Thoracic aorta (tissue), 2 donors: Measurements from ENCODE around the gene STK32B. TPM values are rescaled to one million over a fixed set of nuclear protein-coding genes. Genes with fewer than 3 reads are reported as not detected.

Source experiments
- ATAC-seq: fragments of 150-250 bp; one replicate; pipeline ENCODE4 v1.8.0; 2017; ENCODE audit warnings: low read depth; ENCODE audit not compliant: insufficient number of reproducible peaks, low FRiP score
- DNase-seq: peaks from one replicate; pipeline ENCODE4 v3.0.0-alpha.2; 2020; ENCODE audit warnings: low spot score
- H3K27ac ChIP-seq, 2 donors: fragments of 200-600 bp; sonication (generic); 1 replicate in 1 of 2; 2 replicates in 1 of 2; pipeline ENCODE4 v1.5.1; 2016; ENCODE audit warnings: mild to moderate bottlenecking in 2 of 2, moderate library complexity in 2 of 2
- H3K27me3 ChIP-seq: fragments of 200-600 bp; sonication (generic); replicated peaks from 2 replicates; pipeline ENCODE4 v1.6.0; 2016; ENCODE audit warnings: mild to moderate bottlenecking; ENCODE audit not compliant: insufficient read depth
- H3K36me3 ChIP-seq: fragments of 200-600 bp; sonication (generic); one replicate; pipeline ENCODE4 v1.5.1; 2016
- H3K4me1 ChIP-seq, 2 donors: fragments of 200-600 bp; sonication (generic); 1 replicate in 1 of 2; 2 replicates in 1 of 2; pipeline versions ENCODE4 v1.5.1 to v1.6.0; 2016; ENCODE audit warnings: low read depth in 2 of 2, mild to moderate bottlenecking in 1 of 2; ENCODE audit not compliant: control insufficient read depth in 1 of 2
- H3K4me3 ChIP-seq: fragments of 200-600 bp; sonication (generic); 2 replicates; pipeline ENCODE4 v1.5.1; 2016; ENCODE audit warnings: mild to moderate bottlenecking
- H3K9me3 ChIP-seq: fragments of 200-600 bp; sonication (generic); 2 replicates; pipeline ENCODE4 v1.5.1; 2016
- total RNA-seq, 2 donors: library from RNA; depleted of rRNA; stranded (reverse); fragments of >200 nt; gene quantifications; one replicate each; pipeline versions ENCODE4 v1.1.0 to v1.2.3, GENCODE V29; 2016
- TF ChIP-seq, protein P1 (sequence below): fragments of 200-600 bp; sonication (generic); IDR thresholded peaks from one replicate; pipeline ENCODE4 v1.5.1; 2019; ENCODE audit warnings: antibody characterized with exemption

The STK32B gene
- total RNA-seq, 2 donors from 2014 or later: 4.5 to 7.0 TPM

DNA sequence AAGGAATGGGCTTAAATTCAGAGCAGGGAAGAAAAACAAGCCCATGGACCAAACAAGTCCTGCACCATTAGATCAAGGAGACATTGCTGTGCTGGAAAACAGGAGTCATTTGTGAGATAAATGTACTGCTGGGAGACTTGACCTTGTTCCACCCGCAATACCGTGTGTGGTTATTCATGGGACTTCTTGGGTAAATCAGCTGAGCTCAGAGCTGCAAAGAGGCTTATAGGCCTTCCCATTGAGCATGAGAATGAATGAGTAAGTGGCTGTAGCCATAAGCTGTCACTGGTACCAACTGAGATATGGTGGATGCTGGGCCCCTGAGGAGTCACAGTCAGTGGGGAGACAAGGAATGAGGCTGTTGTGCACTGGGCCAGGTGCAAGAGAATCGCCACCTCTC lies 29.7 kb upstream of the STK32B start:
- Histone ChIP-seq H3K36me3 (no peaks in the 10 kb centered on the region), H3K4me3 (no peak overlapping the region), H3K27ac (no peak overlapping the region), H3K9me3 (no peaks in the 10 kb centered on the region), H3K4me1 (no peaks in the 10 kb centered on the region), H3K27me3 (no peaks in the 10 kb centered on the region)
- DNase-seq (no peak), ATAC-seq (no peak)
- TF ChIP-seq, protein P1, sequence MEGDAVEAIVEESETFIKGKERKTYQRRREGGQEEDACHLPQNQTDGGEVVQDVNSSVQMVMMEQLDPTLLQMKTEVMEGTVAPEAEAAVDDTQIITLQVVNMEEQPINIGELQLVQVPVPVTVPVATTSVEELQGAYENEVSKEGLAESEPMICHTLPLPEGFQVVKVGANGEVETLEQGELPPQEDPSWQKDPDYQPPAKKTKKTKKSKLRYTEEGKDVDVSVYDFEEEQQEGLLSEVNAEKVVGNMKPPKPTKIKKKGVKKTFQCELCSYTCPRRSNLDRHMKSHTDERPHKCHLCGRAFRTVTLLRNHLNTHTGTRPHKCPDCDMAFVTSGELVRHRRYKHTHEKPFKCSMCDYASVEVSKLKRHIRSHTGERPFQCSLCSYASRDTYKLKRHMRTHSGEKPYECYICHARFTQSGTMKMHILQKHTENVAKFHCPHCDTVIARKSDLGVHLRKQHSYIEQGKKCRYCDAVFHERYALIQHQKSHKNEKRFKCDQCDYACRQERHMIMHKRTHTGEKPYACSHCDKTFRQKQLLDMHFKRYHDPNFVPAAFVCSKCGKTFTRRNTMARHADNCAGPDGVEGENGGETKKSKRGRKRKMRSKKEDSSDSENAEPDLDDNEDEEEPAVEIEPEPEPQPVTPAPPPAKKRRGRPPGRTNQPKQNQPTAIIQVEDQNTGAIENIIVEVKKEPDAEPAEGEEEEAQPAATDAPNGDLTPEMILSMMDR: no peak

DNA sequence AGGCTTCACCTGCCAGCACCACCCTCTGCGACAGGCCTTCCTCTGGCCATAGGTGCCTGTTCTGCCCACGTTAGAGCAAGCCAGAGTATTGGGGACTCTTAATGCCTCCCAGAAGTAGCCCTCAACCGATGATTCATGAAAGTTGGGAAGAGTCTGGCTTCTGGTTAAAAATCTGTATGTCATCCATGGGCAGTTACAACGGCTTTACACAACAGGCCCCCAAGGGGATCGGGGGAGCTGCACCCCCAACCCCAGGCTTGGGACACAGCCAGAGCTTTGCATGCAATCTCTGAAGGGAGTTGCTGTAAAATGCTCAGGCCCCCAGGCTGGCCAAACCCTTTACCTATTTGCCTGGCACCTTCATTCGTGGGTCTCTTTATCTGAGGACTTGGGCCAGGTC lies 26.6 kb upstream of the STK32B start:
- TF ChIP-seq, protein P1: no peak
- ATAC-seq (no peak), DNase-seq (no peak)
- H3K4me3 ChIP-seq: no peak overlapping the region
- no peaks in the 10 kb centered on the region for H3K27me3 ChIP-seq
- H3K9me3 ChIP-seq: no peaks in the 10 kb centered on the region
- no peaks in the 10 kb centered on the region for H3K36me3 ChIP-seq
- no peak overlapping the region for H3K27ac ChIP-seq
- H3K4me1 ChIP-seq: no peaks in the 10 kb centered on the region

DNA sequence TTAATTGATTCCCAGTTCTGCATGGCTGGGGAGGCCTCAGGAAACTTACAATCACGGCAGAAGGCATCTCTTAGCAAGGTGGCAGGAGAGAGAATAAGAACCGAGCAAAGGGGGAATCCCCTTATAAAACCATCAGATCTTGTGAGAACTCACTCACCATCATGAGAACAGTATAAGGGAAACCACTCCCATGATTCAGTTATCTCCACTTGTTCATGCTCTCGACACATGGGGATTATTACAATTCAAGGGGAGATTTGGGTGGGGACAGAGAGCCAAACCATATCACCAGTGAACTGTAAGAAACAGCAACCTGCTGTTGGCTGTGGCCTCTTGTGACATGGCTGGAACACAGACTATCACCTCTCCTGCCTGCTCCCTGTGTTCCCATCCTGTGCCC lies 24.9 kb upstream of the STK32B start:
- Histone ChIP-seq H3K27me3 (no peaks in the 10 kb centered on the region), H3K36me3 (no peaks in the 10 kb centered on the region), H3K9me3 (no peaks in the 10 kb centered on the region), H3K4me3 (no peak overlapping the region), H3K27ac (no peak overlapping the region), H3K4me1 (no peaks in the 10 kb centered on the region)
- ATAC-seq: no peak
- TF ChIP-seq, protein P1: no peak
- no peak for DNase-seq

- no peak for ATAC-seq
- DNase-seq: no peak
These were observed 23.9 kb upstream of the STK32B start for GRCh38 chr4:5027346-5027745.

DNA sequence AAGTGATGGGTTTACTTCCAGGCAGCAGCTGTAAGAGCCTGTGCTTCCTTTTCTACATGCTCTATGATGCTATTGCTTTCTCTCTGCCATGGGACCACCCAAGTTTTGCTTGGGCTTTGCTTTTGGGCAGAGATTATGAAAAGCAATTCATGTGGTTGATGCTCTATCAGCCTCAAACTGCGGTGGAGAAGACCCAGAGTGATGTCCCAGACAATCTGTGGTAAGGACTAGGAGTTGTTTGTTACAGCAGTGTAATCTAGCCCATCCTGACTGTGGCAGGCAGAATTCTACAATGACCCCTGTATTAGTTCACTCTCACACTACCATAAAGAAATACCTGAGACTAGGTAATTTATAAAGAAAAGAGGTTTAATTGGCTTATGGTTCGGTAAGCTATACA lies 22.8 kb upstream of the STK32B start:
- H3K36me3 ChIP-seq: no peaks in the 10 kb centered on the region
- DNase-seq (no peak), ATAC-seq (no peak)
- no peak overlapping the region for H3K27ac ChIP-seq
- H3K4me1 ChIP-seq: peaks cover 9% of the 10 kb centered on the region in 2 donors
- H3K9me3 ChIP-seq: no peaks in the 10 kb centered on the region
- TF ChIP-seq, protein P1: no peak
- H3K27me3 ChIP-seq: no peaks in the 10 kb centered on the region
- no peak overlapping the region for H3K4me3 ChIP-seq

More at GRCh38 chr4:5027346-5027745, 23.9 kb upstream of the STK32B start:
- TF ChIP-seq, protein P1: no peak
- H3K4me3 ChIP-seq: no peak overlapping the region
- H3K27me3 ChIP-seq: no peaks in the 10 kb centered on the region
- H3K4me1 ChIP-seq: no peaks in the 10 kb centered on the region
- H3K36me3 ChIP-seq: no peaks in the 10 kb centered on the region
- no peaks in the 10 kb centered on the region for H3K9me3 ChIP-seq
- H3K27ac ChIP-seq: no peak overlapping the region
